ENCODE results near the gene UGT2B28. TPM values are rescaled to one million over a fixed set of nuclear protein-coding genes. Genes with fewer than 3 reads are reported as not detected.
"Not testable (repeated sequence)": the region's sequence is repeated elsewhere in the genome, so short reads cannot be mapped to it uniquely, and the experiment has no call there.

UGT2B28 gene
- total RNA-seq, 4 donors from 2014 or later = not detected

- in situ Hi-C loops (cut with MboI; ENCODE audit: low pct_ligation_motif_present in 1 of 4, low pct_unique_long_range_greater_than_20kb in 1 of 4, low sequenced_read_pairs in 3 of 4) (no loop called here), intact Hi-C loops (cut with DNase I; ENCODE audit: low total_unique reads) (no loop called here)
- no peak for DNase-seq
- WGBS, 2 donors (ENCODE audit: low coverage in 1 of 2) = 50 to 60% methylated on average over 1 to 2 of the region's 2 CpGs
- Histone ChIP-seq H3K4me1 (no peaks in the 10 kb centered on the region), H3K27ac (no peak overlapping the region), H3K27me3 (no peaks in the 10 kb centered on the region), H3K36me3 (no peaks in the 10 kb centered on the region), H3K4me3 (no peak overlapping the region), H3K9me3 (no peaks in the 10 kb centered on the region)
- TF ChIP-seq CTCF (IDR thresholded peaks at IDR 0.05) = no peak
- TF ChIP-seq POLR2AphosphoS5 (IDR thresholded peaks at IDR 0.05) = no peak
- TF ChIP-seq POLR2A (IDR thresholded peaks at IDR 0.05) = no peak
- no peak for TF ChIP-seq EP300 (IDR thresholded peaks at IDR 0.05; ENCODE audit: low read depth)
Observed at GRCh38 chr4:69321153-69321729, 41.0 kb downstream of the UGT2B28 start.

GRCh38 chr4:69322055-69322454 lies 41.8 kb downstream of the UGT2B28 start:
- no peaks in the 10 kb centered on the region for H3K27me3 ChIP-seq
- H3K4me3 ChIP-seq = no peak overlapping the region
- H3K9me3 ChIP-seq = no peaks in the 10 kb centered on the region
- intact Hi-C loops (cut with DNase I; ENCODE audit: low total_unique reads) = no loop called here
- H3K4me1 ChIP-seq = no peaks in the 10 kb centered on the region
- DNase-seq = no peak
- TF ChIP-seq POLR2AphosphoS5 (IDR thresholded peaks at IDR 0.05) (no peak), POLR2A (IDR thresholded peaks at IDR 0.05) (no peak), EP300 (IDR thresholded peaks at IDR 0.05; ENCODE audit: low read depth) (no peak), CTCF (IDR thresholded peaks at IDR 0.05) (no peak)
- H3K27ac ChIP-seq = no peak overlapping the region
- in situ Hi-C loops (cut with MboI; ENCODE audit: low pct_ligation_motif_present in 1 of 4, low pct_unique_long_range_greater_than_20kb in 1 of 4, low sequenced_read_pairs in 3 of 4) = no loop called here
- no peaks in the 10 kb centered on the region for H3K36me3 ChIP-seq
- 50 to 78% methylated on average over 1 to 2 of the region's 2 CpGs for WGBS, 2 donors (ENCODE audit: low coverage in 1 of 2)

- TF ChIP-seq POLR2A (IDR thresholded peaks at IDR 0.05) = no peak
- TF ChIP-seq POLR2AphosphoS5 (IDR thresholded peaks at IDR 0.05) = no peak
- TF ChIP-seq CTCF (IDR thresholded peaks at IDR 0.05) = no peak
- no peak for TF ChIP-seq EP300 (IDR thresholded peaks at IDR 0.05; ENCODE audit: low read depth)
- H3K27ac ChIP-seq = no peak overlapping the region
- H3K27me3 ChIP-seq = no peaks in the 10 kb centered on the region
- DNase-seq = no peak
- intact Hi-C loops (cut with DNase I; ENCODE audit: low total_unique reads) (no loop called here), in situ Hi-C loops (cut with MboI; ENCODE audit: low pct_ligation_motif_present in 1 of 4, low pct_unique_long_range_greater_than_20kb in 1 of 4, low sequenced_read_pairs in 3 of 4) (no loop called here)
- no peaks in the 10 kb centered on the region for H3K4me1 ChIP-seq
- H3K9me3 ChIP-seq = no peaks in the 10 kb centered on the region
- WGBS, 2 donors (ENCODE audit: low coverage in 1 of 2) = 71 to 88% methylated on average over 1 to 2 of the region's 2 CpGs
- H3K36me3 ChIP-seq = no peaks in the 10 kb centered on the region
- H3K4me3 ChIP-seq = no peak overlapping the region
Observed at GRCh38 chr4:69323284-69323683, 43.0 kb downstream of the UGT2B28 start.

- no peak overlapping the region for H3K27ac ChIP-seq
- WGBS, 2 donors (ENCODE audit: low coverage in 1 of 2) = 35 to 45% methylated on average over 3 to 4 of the region's 4 CpGs
- in situ Hi-C loops (cut with MboI; ENCODE audit: low pct_ligation_motif_present in 1 of 4, low pct_unique_long_range_greater_than_20kb in 1 of 4, low sequenced_read_pairs in 3 of 4) (no loop called here), intact Hi-C loops (cut with DNase I; ENCODE audit: low total_unique reads) (no loop called here)
- H3K4me1 ChIP-seq = peaks cover 0 to 10% (median 5%) of the 10 kb centered on the region in 4 donors
- DNase-seq = no peak
- TF ChIP-seq CTCF (IDR thresholded peaks at IDR 0.05) = no peak
- TF ChIP-seq POLR2AphosphoS5 (IDR thresholded peaks at IDR 0.05) = no peak
- TF ChIP-seq POLR2A (IDR thresholded peaks at IDR 0.05) = no peak
- no peak for TF ChIP-seq EP300 (IDR thresholded peaks at IDR 0.05; ENCODE audit: low read depth)
- peaks cover 0 to 2% of the 10 kb centered on the region in 2 donors for H3K9me3 ChIP-seq
- H3K27me3 ChIP-seq = no peaks in the 10 kb centered on the region
- no peak overlapping the region for H3K4me3 ChIP-seq
- H3K36me3 ChIP-seq = no peaks in the 10 kb centered on the region
Observed at GRCh38 chr4:69330345-69331047, 50.2 kb downstream of the UGT2B28 start.

GRCh38 chr4:69331304-69331703 lies 51.0 kb downstream of the UGT2B28 start:
- intact Hi-C loops (cut with DNase I; ENCODE audit: low total_unique reads); DNase-seq; H3K27ac ChIP-seq; H3K4me1 ChIP-seq; H3K9me3 ChIP-seq; in situ Hi-C loops (cut with MboI; ENCODE audit: low pct_ligation_motif_present in 1 of 4, low pct_unique_long_range_greater_than_20kb in 1 of 4, low sequenced_read_pairs in 3 of 4); H3K4me3 ChIP-seq; H3K36me3 ChIP-seq; H3K27me3 ChIP-seq: not testable (repeated sequence)
- WGBS, 2 donors (ENCODE audit: low coverage in 1 of 2) = 36 to 66% methylated on average over 1 to 2 of the region's 2 CpGs
